Activated CD8-positive, alpha-beta memory T cell treated with anti-CD3 and anti-CD28 coated beads, Interleukin-2, amount 10 ng/mL, durations not matched to agents 7 days and 5 days (primary cell): ENCODE measurements around the gene POLD4. TPM values are rescaled to one million over a fixed set of nuclear protein-coding genes. Genes with fewer than 3 reads are reported as not detected.

Experiments
- ATAC-seq: fragments of 150-1000 bp; cut with Tn5 transposase; one replicate; pipeline ENCODE4 v1.10.0; 2021; ENCODE audit warnings: moderate library complexity
- CTCF ChIA-PET: fragments of 350-600 bp; sonication (Branson Sonifier 250); formaldehyde crosslinking; loops from one replicate; lab custom pipeline; 2021; ENCODE audit warnings: antibody characterized with exemption; lab: Charles Lee
- DNase-seq: peaks from one replicate; pipeline ENCODE4 v3.0.0-alpha.2; 2020
- H3K27ac Mint-ChIP-seq: one replicate; pipeline ENCODE4 v1.8.0; 2021; ENCODE audit warnings: mild to moderate bottlenecking, mixed read lengths
- H3K27me3 Mint-ChIP-seq: one replicate; pipeline ENCODE4 v1.8.0; 2021; ENCODE audit warnings: mixed read lengths
- H3K36me3 Mint-ChIP-seq: one replicate; pipeline ENCODE4 v1.8.0; 2021; ENCODE audit warnings: mild to moderate bottlenecking, mixed read lengths
- H3K4me1 Mint-ChIP-seq: one replicate; pipeline ENCODE4 v1.8.0; 2021; ENCODE audit warnings: mixed read lengths
- H3K4me3 Mint-ChIP-seq: one replicate; pipeline ENCODE4 v1.8.0; 2021; ENCODE audit warnings: mild to moderate bottlenecking, moderate library complexity, mixed read lengths
- H3K9me3 Mint-ChIP-seq: one replicate; pipeline ENCODE4 v1.8.0; 2022; ENCODE audit warnings: low read depth, mixed read lengths
- total RNA-seq, 2 experiments: library from RNA; stranded (reverse); gene quantifications; one replicate each; pipeline ENCODE4 v1.2.3, GENCODE V29; 2021

The POLD4 gene
- total RNA-seq, 2 experiments from 2014 or later: 36.5 to 49.6 TPM

DNA sequence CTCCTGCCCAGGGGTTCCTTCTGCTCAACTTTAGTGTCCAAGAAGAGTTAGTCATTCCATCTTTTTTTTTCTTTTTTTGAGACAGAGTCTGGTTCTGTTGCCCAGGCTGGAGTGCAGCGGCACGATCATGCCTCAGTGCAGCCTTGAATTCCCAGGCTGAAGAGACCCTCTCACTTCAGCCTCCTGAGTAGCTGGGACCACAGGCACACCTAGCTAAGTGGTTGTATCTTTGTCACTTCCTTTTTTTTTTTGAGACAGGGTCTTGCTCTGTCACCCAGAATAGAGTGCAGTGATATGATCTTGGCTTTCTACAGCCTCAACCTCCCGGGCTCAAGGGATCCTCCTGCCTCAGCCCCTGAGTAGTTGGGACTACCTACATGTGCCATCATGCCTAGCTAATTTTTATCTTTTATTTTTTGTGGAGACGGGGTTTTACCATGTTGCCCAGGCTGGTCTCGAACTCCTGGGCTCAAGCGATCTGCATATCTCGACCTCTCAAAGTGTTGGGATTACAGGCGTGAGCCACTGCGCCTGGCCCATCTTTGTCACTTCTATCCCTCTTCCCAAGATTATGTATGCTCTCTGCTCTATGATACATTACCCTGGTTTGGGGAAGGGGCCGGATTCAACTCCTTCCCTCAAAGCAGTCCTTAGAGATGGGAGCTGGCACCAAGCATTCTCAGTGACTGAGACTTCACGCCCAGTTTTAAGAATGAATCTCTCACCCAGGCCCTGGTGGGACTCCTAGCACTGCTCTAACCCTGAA, 40.0 kb downstream of the POLD4 start:
- H3K27me3 Mint-ChIP-seq: peaks cover 4% of the 10 kb centered on the region
- H3K36me3 Mint-ChIP-seq: no peaks in the 10 kb centered on the region
- DNase-seq: no peak
- ATAC-seq: no peak
- no peaks in the 10 kb centered on the region for H3K9me3 Mint-ChIP-seq
- H3K4me3 Mint-ChIP-seq: no peak overlapping the region
- CTCF ChIA-PET: interaction anchor here (0.8 to 11.0 kb wide), 7 partner anchors 10 to 68 kb away, joined by 3 to 153 read pairs (median 4); partner anchors contain the start of genes ANKRD13D and SSH3
- H3K27ac Mint-ChIP-seq: peak overlapping the region; percentile 62
- H3K4me1 Mint-ChIP-seq: peaks cover 26% of the 10 kb centered on the region

DNA sequence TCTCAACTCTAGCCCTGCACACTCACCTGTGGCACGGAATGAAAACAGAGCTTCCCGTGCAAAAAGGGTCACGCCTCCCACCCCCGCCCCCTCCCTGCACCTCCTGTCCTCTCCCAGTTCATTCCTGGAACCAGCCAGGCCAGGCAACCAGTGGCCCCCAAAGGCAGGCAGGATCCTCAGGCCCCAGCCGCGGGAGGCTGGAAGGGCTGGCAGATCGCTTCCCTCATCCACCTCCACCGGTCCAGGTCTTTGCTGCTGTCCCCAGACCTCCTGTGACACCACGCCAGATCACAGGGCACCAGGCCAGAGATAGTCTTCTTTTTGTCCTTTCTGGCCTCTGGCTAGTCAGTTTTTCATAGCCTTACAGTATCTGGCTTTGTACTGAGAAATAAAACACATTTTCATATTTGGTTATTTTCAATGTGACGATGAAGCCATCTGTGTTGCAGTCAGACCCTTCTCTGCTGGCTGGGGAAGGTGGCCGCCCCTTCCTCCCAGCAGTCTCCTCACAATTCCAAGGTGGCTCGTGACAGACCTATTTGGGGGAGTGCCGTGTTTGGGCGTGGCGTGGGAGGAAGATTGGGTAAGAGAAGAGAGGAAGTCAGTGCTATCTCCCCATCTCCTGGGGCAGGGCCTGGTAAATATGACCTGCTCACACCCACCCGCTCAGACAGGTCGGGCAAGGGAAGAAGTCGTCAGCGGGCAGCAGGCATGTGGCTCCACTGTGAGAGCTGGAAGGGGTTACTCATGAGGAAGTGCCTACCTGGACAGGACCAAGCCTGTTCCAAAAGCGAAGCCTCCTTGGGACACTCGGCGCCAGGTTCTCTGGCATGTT, 40.9 kb downstream of the POLD4 start:
- DNase-seq: no peak
- CTCF ChIA-PET: interaction anchor here (0.8 to 11.0 kb wide), 4 partner anchors 9 to 69 kb away, joined by 4 to 153 read pairs (median 23); partner anchors contain the start of gene SSH3
- Mint-ChIP-seq H3K4me1 (peaks cover 21% of the 10 kb centered on the region), H3K27me3 (peaks cover under 1% of the 10 kb centered on the region), H3K4me3 (no peak overlapping the region), H3K36me3 (no peaks in the 10 kb centered on the region), H3K27ac (peak overlapping the region; percentile 61), H3K9me3 (no peaks in the 10 kb centered on the region)
- no peak for ATAC-seq

DNA sequence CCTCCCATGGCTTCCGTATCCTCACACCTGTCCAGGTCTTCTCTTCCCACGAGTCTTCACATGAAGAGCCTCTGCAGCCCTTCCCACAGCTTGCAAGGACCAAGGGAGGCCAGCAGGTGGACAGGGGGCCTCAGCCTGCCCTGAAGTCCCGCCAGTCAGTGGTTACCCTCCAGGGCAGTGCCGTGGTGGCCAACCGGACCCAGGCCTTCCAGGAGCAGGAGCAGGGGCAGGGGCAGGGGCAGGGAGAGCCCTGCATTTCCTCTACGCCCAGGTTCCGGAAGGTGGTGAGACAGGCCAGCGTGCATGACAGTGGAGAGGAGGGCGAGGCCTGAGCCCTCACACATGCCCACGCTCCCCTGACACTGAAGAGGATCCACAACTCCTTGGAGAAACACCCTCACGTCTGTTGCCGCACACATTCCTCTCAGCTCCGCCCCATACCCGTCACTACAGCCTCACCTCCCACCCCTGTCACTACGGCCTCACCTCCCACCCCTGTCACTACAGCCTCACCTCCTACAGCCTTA, 41.7 kb downstream of the POLD4 start:
- DNase-seq: no peak

DNA sequence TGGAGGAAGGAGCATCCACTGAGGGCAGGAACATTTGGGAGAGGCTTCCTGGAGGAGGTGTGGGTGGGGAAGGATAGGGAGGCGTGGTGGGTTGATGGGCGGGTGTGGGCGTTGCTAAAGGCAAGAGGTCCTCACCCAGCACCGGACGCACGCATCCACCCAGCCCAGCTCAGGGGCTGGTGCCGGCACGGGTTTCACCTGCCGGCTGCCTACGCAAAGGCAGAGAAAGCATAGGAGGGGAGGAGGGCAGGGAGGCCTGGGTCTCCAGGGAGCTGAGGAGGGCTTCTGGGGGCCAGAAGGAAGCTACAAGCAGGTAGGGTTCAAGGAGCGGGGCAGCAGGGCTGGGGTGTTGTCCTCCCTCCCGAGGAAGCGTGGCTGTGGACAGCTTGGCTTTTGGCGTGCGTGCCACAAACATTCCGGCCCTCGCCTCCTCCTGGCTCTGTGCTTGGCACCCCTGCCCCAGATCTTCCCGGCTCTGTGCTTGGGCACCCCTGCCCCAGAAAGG, 42.2 kb downstream of the POLD4 start:
- Mint-ChIP-seq H3K27ac (no peak overlapping the region), H3K4me1 (peaks cover 18% of the 10 kb centered on the region), H3K36me3 (no peaks in the 10 kb centered on the region), H3K4me3 (no peak overlapping the region), H3K9me3 (no peaks in the 10 kb centered on the region), H3K27me3 (no peaks in the 10 kb centered on the region)
- DNase-seq (no peak), ATAC-seq (no peak)
- CTCF ChIA-PET: interaction anchor here (0.8 to 1.3 kb wide), 3 partner anchors 33 to 49 kb away, joined by 3 read pairs; no protein-coding TSS in a partner anchor

More for the DNA sequence above, 41.7 kb downstream of the POLD4 start:
- no peak overlapping the region for H3K4me3 Mint-ChIP-seq
- CTCF ChIA-PET: interaction anchor here (0.8 to 1.3 kb wide), 3 partner anchors 34 to 50 kb away, joined by 3 read pairs; no protein-coding TSS in a partner anchor
- ATAC-seq: no peak
- no peaks in the 10 kb centered on the region for H3K36me3 Mint-ChIP-seq
- peaks cover 20% of the 10 kb centered on the region for H3K4me1 Mint-ChIP-seq
- H3K9me3 Mint-ChIP-seq: no peaks in the 10 kb centered on the region
- H3K27ac Mint-ChIP-seq: no peak overlapping the region
- H3K27me3 Mint-ChIP-seq: no peaks in the 10 kb centered on the region

DNA sequence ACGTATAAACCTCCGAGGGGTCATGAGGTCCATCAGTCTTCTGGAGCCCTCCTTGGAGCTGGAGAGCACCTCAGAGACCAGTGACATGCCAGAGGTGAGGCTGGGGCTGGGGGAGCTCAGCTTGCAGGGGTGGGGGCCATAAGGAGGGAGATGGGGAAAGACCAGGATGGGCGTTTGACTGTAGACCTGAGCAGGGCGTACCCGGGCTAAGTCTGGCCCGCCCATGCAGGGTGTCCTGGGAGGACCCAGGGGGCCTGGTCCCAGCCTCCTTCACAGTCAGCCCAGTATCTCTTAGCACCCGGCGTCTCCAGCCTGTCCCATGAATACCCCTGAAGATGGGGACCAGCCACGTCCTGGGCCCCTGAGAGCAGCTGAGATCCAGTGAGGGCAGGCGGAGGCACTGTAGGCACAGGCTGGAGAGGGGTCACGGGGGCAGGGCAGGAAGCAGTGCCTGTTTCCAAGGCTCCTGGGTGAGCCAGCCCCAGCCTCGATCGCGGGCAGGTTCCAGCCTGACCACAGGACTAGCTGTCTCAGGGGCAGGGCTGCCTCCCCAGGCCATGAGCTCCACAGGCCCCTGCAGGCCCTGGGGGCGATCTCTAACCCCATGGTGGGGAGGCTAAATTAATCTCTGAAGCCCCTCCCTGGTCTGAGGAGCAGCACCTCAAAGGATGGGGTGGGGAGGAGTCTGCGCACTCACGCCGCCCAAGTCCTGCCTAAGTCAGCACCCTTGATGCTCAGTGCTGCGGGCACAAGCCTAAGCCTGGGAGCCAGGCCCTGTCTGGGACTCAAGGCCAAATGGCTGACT, 42.9 kb downstream of the POLD4 start:
- Mint-ChIP-seq H3K4me1 (peaks cover 18% of the 10 kb centered on the region), H3K9me3 (no peaks in the 10 kb centered on the region), H3K36me3 (no peaks in the 10 kb centered on the region), H3K27ac (no peak overlapping the region), H3K4me3 (no peak overlapping the region), H3K27me3 (no peaks in the 10 kb centered on the region)
- ATAC-seq (no peak), DNase-seq (no peak)
- CTCF ChIA-PET: interaction anchor here (0.8 to 1.3 kb wide), 3 partner anchors 33 to 48 kb away, joined by 3 read pairs; no protein-coding TSS in a partner anchor

DNA sequence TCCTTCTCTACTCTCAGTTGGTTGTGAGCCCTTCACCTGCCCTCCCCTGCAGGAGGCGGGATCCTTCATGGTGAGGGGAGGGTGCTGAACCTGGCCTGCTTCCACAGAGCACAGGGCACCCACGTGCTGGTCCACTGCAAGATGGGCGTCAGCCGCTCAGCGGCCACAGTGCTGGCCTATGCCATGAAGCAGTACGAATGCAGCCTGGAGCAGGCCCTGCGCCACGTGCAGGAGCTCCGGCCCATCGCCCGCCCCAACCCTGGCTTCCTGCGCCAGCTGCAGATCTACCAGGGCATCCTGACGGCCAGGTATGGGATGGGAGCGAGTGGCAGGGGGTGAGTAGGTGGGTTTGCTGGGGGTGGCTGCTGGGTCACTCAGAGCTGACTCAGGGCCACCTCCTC, 43.7 kb downstream of the POLD4 start:
- DNase-seq (no peak), ATAC-seq (no peak)
- peaks cover 21% of the 10 kb centered on the region for H3K4me1 Mint-ChIP-seq
- no peaks in the 10 kb centered on the region for H3K36me3 Mint-ChIP-seq
- no peaks in the 10 kb centered on the region for H3K9me3 Mint-ChIP-seq
- CTCF ChIA-PET: interaction anchor here (1.2 kb wide), 1 partner anchor 7 kb away, joined by 4 read pairs; no protein-coding TSS in a partner anchor
- no peak overlapping the region for H3K27ac Mint-ChIP-seq
- no peaks in the 10 kb centered on the region for H3K27me3 Mint-ChIP-seq
- no peak overlapping the region for H3K4me3 Mint-ChIP-seq

DNA sequence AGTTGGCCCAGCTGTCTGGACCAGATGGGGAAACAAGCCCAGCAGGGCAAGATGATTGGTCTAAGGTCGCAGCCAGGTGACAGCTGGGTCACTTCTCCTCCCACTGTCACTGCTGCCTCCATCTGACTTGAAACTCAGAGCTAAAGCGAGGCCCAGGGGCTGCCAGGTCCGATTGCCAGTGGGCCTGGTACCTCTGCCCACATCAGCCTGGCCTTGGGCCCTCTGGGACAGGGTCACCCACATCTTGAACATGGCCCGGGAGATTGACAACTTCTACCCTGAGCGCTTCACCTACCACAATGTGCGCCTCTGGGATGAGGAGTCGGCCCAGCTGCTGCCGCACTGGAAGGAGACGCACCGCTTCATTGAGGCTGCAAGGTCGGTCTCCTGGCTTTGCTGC, 44.2 kb downstream of the POLD4 start:
- Mint-ChIP-seq H3K27ac (no peak overlapping the region), H3K36me3 (no peaks in the 10 kb centered on the region), H3K4me1 (peaks cover 23% of the 10 kb centered on the region), H3K4me3 (no peak overlapping the region), H3K27me3 (no peaks in the 10 kb centered on the region), H3K9me3 (no peaks in the 10 kb centered on the region)
- DNase-seq (no peak), ATAC-seq (no peak)
- CTCF ChIA-PET: interaction anchor here (1.2 kb wide), 1 partner anchor 8 kb away, joined by 4 read pairs; no protein-coding TSS in a partner anchor

DNA sequence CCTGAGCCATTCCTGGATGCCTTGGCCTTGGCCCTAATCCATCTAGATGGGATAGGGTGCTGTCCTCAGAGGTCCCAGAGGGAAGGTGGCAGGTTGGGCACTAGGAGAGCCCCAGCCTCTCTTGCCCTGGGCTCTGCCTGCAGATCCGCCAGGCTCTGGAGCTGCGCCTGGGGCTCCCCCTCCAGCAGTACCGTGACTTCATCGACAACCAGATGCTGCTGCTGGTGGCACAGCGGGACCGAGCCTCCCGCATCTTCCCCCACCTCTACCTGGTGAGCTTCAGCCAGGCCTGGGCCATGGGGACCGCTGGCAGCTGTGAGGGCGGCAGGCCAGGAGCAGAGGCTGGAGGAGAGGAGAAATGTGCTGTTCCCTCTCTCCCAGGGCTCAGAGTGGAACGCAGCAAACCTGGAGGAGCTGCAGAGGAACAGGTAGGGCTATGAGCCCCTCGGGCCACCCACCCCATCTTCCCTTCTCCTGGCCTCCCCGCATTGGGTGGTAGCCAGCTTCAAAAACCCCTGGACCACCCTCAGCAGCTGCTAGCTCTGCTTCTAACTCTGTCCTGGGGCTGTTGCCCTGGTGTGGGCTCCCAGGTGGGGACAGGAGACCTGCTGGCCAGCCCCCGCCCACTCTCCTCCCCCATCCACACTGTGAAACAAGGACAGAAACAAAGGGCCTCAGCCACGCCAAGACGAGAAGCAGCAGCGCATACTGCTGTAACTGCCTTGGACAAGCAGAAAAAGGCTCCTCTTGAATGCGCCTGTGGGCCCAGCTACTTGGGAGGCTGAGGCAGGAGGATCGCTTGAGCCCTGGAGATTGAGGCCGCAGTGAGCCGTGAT, 45.1 kb downstream of the POLD4 start:
- Mint-ChIP-seq H3K36me3 (no peaks in the 10 kb centered on the region), H3K4me1 (peaks cover 19% of the 10 kb centered on the region), H3K27me3 (no peaks in the 10 kb centered on the region), H3K9me3 (no peaks in the 10 kb centered on the region), H3K27ac (no peak overlapping the region), H3K4me3 (no peak overlapping the region)
- no peak for ATAC-seq
- DNase-seq: no peak
- CTCF ChIA-PET: interaction anchor here (1.0 to 1.3 kb wide), 3 partner anchors 9 to 46 kb away, joined by 3 to 5 read pairs (median 4); no protein-coding TSS in a partner anchor

DNA sequence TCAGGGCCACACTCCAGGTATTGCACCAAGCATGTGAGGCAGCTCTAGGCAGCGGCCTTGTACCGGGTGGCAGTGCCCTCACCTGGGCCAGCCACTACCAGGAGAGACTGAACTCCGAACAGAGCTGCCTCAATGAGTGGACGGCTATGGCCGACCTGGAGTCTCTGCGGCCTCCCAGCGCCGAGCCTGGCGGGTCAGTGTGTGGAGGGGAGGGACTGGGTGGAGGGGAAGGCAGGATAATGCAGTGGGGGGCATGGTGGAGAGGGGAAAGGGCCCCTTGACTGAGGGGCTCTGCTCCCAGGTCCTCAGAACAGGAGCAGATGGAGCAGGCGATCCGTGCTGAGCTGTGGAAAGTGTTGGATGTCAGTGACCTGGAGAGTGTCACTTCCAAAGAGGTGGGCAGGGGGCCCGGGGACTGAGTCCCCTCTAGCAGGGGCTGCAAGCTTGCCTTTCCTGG, 45.8 kb downstream of the POLD4 start:
- ATAC-seq (no peak), DNase-seq (peak; percentile 39)
- Mint-ChIP-seq H3K9me3 (no peaks in the 10 kb centered on the region), H3K4me1 (peaks cover 14% of the 10 kb centered on the region), H3K36me3 (no peaks in the 10 kb centered on the region), H3K27me3 (no peaks in the 10 kb centered on the region), H3K27ac (no peak overlapping the region), H3K4me3 (no peak overlapping the region)
- CTCF ChIA-PET: interaction anchor here (1.0 to 1.3 kb wide), 2 partner anchors 10 to 45 kb away, joined by 3 to 5 read pairs; no protein-coding TSS in a partner anchor

DNA sequence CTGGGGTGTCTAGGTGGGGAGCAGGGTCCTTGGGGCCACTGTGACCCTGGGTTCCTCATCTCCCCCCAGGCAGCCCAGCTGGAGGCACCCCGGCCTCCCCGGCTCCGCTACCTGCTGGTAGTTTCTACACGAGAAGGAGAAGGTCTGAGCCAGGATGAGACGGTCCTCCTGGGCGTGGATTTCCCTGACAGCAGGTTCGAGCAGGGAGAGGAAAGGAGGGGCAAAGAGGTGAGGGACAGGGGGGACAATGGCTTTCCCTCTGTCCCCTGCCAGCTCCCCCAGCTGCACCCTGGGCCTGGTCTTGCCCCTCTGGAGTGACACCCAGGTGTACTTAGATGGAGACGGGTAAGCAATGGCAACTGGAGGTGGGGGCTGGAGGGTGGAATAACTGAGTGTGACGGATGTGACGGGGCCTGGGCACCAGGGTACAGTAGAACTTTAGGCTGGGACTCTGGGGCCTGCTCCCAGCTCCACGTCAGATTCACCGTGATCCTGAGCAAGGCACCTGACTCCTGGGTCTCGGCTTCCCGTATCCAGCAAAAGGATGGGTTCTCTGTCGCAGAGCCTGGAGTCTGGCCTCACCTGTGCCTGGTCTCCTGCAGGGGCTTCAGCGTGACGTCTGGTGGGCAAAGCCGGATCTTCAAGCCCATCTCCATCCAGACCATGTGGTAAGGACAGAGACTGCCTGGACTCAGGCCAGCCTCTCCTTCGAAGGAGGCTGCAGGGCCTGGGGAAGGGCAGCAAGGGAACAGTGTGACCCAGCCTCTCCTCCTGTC, 46.4 kb downstream of the POLD4 start:
- Mint-ChIP-seq H3K27me3 (no peaks in the 10 kb centered on the region), H3K4me1 (peaks cover 14% of the 10 kb centered on the region), H3K9me3 (no peaks in the 10 kb centered on the region), H3K4me3 (no peak overlapping the region), H3K36me3 (no peaks in the 10 kb centered on the region), H3K27ac (no peak overlapping the region)
- ATAC-seq (no peak), DNase-seq (peak; percentile 33)
- CTCF ChIA-PET: interaction anchor here (1.0 to 1.3 kb wide), 2 partner anchors 10 kb away, joined by 5 read pairs; no protein-coding TSS in a partner anchor
